HL-60 (cell line): Measurements from ENCODE around the gene ZNF664.

Experiments used
- DNase-seq, 2 experiments: peaks; one replicate each; pipeline ENCODE4 v3.0.0-alpha.2; 2010 to 2020; ENCODE audit warnings: low read depth in 1 of 2, low spot score in 1 of 2
- H3K27ac ChIP-seq: fragments of 250-450 bp; sonication (Bioruptor Pico); replicated peaks from 2 replicates; pipeline ENCODE4 v1.5.1; 2020; ENCODE audit warnings: mild to moderate bottlenecking, moderate library complexity
- H3K27me3 ChIP-seq: fragments of 250-450 bp; sonication (Bioruptor Pico); 2 replicates; pipeline ENCODE4 v1.5.1; 2021; ENCODE audit warnings: mild to moderate bottlenecking, moderate library complexity; ENCODE audit not compliant: insufficient read depth, poor library complexity, severe bottlenecking
- H3K4me3 ChIP-seq: replicated peaks from 2 replicates; pipeline ENCODE4 v1.5.1; 2011; ENCODE audit warnings: mild to moderate bottlenecking, control low read depth, low read length; ENCODE audit not compliant: insufficient read depth
- GABPA ChIP-seq: IDR thresholded peaks from 2 replicates; pipeline ENCODE4 v1.6.1; 2012; ENCODE audit warnings: low read depth
- POLR2AphosphoS5 ChIP-seq: IDR thresholded peaks from 2 replicates; pipeline ENCODE4 v1.6.1; 2012; ENCODE audit warnings: low read depth
- REST ChIP-seq: IDR thresholded peaks from 2 replicates; pipeline ENCODE4 v1.6.1; 2012; ENCODE audit warnings: low read depth; ENCODE audit not compliant: insufficient replicate concordance
- SPI1 ChIP-seq: IDR thresholded peaks from 2 replicates; pipeline ENCODE4 v1.6.1; 2012; ENCODE audit warnings: low read depth, mild to moderate bottlenecking, borderline replicate concordance
- TF ChIP-seq, protein P1 (sequence below): IDR thresholded peaks from one replicate; pipeline ENCODE4 v1.5.1; 2011; ENCODE audit warnings: low read length, control low read depth, inconsistent platforms; ENCODE audit not compliant: insufficient read depth

Gene ZNF664

GRCh38 chr12:123996581-123996980, 23.6 kb downstream of the ZNF664 start:
- Histone ChIP-seq H3K27me3 (no peaks in the 10 kb centered on the region), H3K4me3 (no peak overlapping the region), H3K27ac (no peak overlapping the region)
- DNase-seq, result no peak
- no peak for TF ChIP-seq REST
- TF ChIP-seq, protein P1, sequence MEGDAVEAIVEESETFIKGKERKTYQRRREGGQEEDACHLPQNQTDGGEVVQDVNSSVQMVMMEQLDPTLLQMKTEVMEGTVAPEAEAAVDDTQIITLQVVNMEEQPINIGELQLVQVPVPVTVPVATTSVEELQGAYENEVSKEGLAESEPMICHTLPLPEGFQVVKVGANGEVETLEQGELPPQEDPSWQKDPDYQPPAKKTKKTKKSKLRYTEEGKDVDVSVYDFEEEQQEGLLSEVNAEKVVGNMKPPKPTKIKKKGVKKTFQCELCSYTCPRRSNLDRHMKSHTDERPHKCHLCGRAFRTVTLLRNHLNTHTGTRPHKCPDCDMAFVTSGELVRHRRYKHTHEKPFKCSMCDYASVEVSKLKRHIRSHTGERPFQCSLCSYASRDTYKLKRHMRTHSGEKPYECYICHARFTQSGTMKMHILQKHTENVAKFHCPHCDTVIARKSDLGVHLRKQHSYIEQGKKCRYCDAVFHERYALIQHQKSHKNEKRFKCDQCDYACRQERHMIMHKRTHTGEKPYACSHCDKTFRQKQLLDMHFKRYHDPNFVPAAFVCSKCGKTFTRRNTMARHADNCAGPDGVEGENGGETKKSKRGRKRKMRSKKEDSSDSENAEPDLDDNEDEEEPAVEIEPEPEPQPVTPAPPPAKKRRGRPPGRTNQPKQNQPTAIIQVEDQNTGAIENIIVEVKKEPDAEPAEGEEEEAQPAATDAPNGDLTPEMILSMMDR, result no peak
- TF ChIP-seq SPI1, result no peak
- no peak for TF ChIP-seq POLR2AphosphoS5
- no peak for TF ChIP-seq GABPA

GRCh38 chr12:123997033-123997822, 24.2 kb downstream of the ZNF664 start:
- no peak overlapping the region for H3K4me3 ChIP-seq
- H3K27me3 ChIP-seq, result no peaks in the 10 kb centered on the region
- no peak overlapping the region for H3K27ac ChIP-seq
- no peak for DNase-seq
- TF ChIP-seq POLR2AphosphoS5 (no peak), SPI1 (no peak), GABPA (no peak)
- TF ChIP-seq, protein P1, result no peak

- Histone ChIP-seq H3K27ac (no peak overlapping the region), H3K27me3 (no peaks in the 10 kb centered on the region), H3K4me3 (no peak overlapping the region)
- DNase-seq, result no peak
- TF ChIP-seq, protein P1, result no peak
- TF ChIP-seq SPI1 (no peak), GABPA (no peak), REST (no peak), POLR2AphosphoS5 (no peak)
These were observed 24.9 kb downstream of the ZNF664 start for GRCh38 chr12:123997908-123998307.
